Gastrocnemius medialis (tissue), 4 donors: ENCODE results near the gene RTEL1. TPM values are rescaled to one million over a fixed set of nuclear protein-coding genes. Genes with fewer than 3 reads are reported as not detected.

Source experiments
- ATAC-seq, 2 donors: fragments of 150-250 bp; one replicate each; pipeline ENCODE4 v1.9.1; 2016
- DNase-seq, 2 donors: peaks; one replicate each; pipeline ENCODE4 v3.0.0-alpha.2; 2019
- H3K27ac ChIP-seq, 4 donors: fragments of 200-600 bp; sonication (generic); 1 replicate in 1 of 4; 2 replicates in 3 of 4; pipeline ENCODE4 v1.5.1; 2016 to 2018; ENCODE audit warnings: mild to moderate bottlenecking in 2 of 4, moderate library complexity in 1 of 4
- H3K27me3 ChIP-seq, 3 donors: fragments of 200-600 bp; sonication (generic) in 2 of 3; 1 replicate in 1 of 3; 2 replicates in 2 of 3; pipeline versions ENCODE4 v1.5.1 to v1.6.0; 2016 to 2019; ENCODE audit warnings: mild to moderate bottlenecking in 1 of 3, moderate library complexity in 1 of 3
- H3K36me3 ChIP-seq, 2 donors: fragments of 200-600 bp; sonication (generic) in 1 of 2; one replicate each; pipeline ENCODE4 v1.5.1; 2017 to 2018
- H3K4me1 ChIP-seq, 2 donors: fragments of 200-600 bp; sonication (generic) in 1 of 2; one replicate each; pipeline ENCODE4 v1.5.1; 2016 to 2017; ENCODE audit warnings: mild to moderate bottlenecking in 2 of 2
- H3K4me3 ChIP-seq, 4 donors: fragments of 200-600 bp; sonication (generic) in 3 of 4; 1 replicate in 1 of 4; 2 replicates in 3 of 4; pipeline ENCODE4 v1.5.1; 2016 to 2019; ENCODE audit warnings: mild to moderate bottlenecking in 2 of 4
- H3K9me3 ChIP-seq, 3 donors: fragments of 200-600 bp; sonication (generic) in 2 of 3; 1 replicate in 1 of 3; 2 replicates in 2 of 3; pipeline ENCODE4 v1.5.1; 2016 to 2019
- POLR2A ChIP-seq, 2 donors: fragments of 450-650 bp; IDR thresholded peaks; one replicate each; pipeline ENCODE4 v1.6.1; 2017; ENCODE audit warnings: antibody characterized with exemption in 2 of 2, mild to moderate bottlenecking in 2 of 2, moderate library complexity in 2 of 2
- in situ Hi-C, 4 donors: fragments of 200-750 bp; cut with MboI; loops; one replicate each; pipeline versions ENCODE4 v1.15.0 to v1.8.0; 2017; ENCODE audit warnings: low sequenced_read_pairs in 4 of 4
- intact Hi-C: fragments of 100-400 bp; cut with DNase I; formaldehyde crosslinking; loops from one replicate; pipeline ENCODE4 v1.15.1; 2023; ENCODE audit warnings: low total_unique reads
- total RNA-seq, 4 donors: library from RNA; depleted of rRNA; stranded (reverse); fragments of >200 nt; gene quantifications; one replicate each; pipeline versions ENCODE4 v1.1.0 to v1.2.3, GENCODE V29; 2016
- TF ChIP-seq, protein P1 (sequence below), 5 experiments: fragments of 450-650 bp in 3 of 5; fragments of 200-600 bp in 2 of 5; sonication (generic) in 2 of 5; IDR thresholded peaks in 4 of 5; conservative IDR thresholded peaks in 1 of 5; 1 replicate in 4 of 5; 2 replicates in 1 of 5; pipeline ENCODE4 v1.5.1; 2016 to 2019; ENCODE audit warnings: antibody characterized with exemption in 5 of 5, mild to moderate bottlenecking in 3 of 5, moderate library complexity in 3 of 5

The RTEL1 gene
- total RNA-seq, 4 donors from 2014 or later = 2.4 to 9.1 (median 6.0) TPM

DNA sequence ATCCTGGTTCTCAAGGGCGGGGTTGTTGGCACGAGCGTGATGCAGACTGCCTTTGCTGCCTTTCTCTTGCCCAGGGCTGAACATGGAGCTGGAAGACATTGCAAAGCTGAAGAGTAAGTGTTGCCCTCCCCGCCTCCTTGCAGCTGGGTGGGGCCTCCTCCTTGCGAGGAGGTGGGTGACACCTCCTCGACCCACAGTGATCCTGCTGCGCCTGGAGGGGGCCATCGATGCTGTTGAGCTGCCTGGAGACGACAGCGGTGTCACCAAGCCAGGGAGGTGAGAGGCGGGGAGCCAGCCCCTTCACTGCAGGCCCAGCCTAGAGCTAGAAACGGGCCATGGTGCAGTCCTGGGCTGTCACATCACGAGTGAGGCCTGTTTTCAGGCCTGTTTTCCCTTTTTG, 20.0 kb downstream of the RTEL1 start:
- no peak for ATAC-seq
- intact Hi-C loops (no loop called here), in situ Hi-C loops (no loop called here)
- Histone ChIP-seq H3K4me1 (peaks cover 0 to 8% of the 10 kb centered on the region in 2 donors), H3K9me3 (no peaks in the 10 kb centered on the region), H3K27ac (no peak overlapping the region), H3K4me3 (no peak overlapping the region), H3K36me3 (peaks cover 0 to 52% of the 10 kb centered on the region in 2 donors), H3K27me3 (no peaks in the 10 kb centered on the region)
- no peak for DNase-seq
- TF ChIP-seq, protein P1, sequence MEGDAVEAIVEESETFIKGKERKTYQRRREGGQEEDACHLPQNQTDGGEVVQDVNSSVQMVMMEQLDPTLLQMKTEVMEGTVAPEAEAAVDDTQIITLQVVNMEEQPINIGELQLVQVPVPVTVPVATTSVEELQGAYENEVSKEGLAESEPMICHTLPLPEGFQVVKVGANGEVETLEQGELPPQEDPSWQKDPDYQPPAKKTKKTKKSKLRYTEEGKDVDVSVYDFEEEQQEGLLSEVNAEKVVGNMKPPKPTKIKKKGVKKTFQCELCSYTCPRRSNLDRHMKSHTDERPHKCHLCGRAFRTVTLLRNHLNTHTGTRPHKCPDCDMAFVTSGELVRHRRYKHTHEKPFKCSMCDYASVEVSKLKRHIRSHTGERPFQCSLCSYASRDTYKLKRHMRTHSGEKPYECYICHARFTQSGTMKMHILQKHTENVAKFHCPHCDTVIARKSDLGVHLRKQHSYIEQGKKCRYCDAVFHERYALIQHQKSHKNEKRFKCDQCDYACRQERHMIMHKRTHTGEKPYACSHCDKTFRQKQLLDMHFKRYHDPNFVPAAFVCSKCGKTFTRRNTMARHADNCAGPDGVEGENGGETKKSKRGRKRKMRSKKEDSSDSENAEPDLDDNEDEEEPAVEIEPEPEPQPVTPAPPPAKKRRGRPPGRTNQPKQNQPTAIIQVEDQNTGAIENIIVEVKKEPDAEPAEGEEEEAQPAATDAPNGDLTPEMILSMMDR (IDR thresholded peaks at IDR 0.05 in 4 of 5, conservative IDR thresholded peaks at IDR 0.05 in 1 of 5) = no peak
- TF ChIP-seq POLR2A (IDR thresholded peaks at IDR 0.05) = no peak

DNA sequence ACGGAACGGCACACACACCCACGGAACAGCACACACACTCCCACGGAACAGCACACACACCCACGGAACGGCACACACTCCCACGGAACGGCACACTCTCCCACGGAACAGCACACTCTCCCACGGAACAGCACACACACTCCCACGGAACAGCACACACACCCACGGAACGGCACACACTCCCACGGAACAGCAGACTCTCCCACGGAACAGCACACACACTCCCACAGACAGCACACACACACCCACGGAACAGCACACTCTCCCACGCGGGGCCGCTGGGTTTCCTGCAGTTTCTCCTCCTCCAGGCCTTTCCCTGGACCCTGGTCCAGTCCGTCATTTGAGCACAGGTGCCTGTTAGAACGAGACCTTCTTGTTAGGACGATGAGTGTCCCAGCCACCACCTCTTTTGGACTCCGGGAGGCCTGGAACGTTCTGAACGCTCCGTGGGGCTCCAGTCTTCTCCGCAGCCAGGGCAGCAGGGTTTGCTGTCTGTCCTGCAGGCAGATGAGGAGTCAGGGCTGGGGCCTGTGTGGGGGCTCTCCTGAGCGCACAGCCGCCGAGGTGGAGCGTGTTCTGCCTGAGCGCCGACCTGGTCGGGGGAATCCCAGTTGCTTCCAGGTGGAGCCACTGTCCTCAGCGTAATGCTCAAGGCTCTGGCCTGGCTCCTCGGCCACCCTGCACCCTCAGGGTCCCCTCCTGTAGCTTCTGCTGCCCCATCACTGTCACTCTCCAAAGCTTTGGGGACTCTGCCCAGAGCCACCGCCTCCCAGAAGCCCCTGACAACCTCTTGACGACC, 20.8 kb downstream of the RTEL1 start:
- Histone ChIP-seq H3K9me3 (no peaks in the 10 kb centered on the region), H3K36me3 (peaks cover 0 to 50% of the 10 kb centered on the region in 2 donors), H3K27ac (no peak overlapping the region), H3K27me3 (no peaks in the 10 kb centered on the region), H3K4me1 (peaks cover 0 to 8% of the 10 kb centered on the region in 2 donors), H3K4me3 (no peak overlapping the region)
- ATAC-seq (no peak), DNase-seq (no peak)
- in situ Hi-C loops (no loop called here), intact Hi-C loops (no loop called here)
- TF ChIP-seq, protein P1 (IDR thresholded peaks at IDR 0.05 in 4 of 5, conservative IDR thresholded peaks at IDR 0.05 in 1 of 5) = no peak
- TF ChIP-seq POLR2A (IDR thresholded peaks at IDR 0.05) = no peak

DNA sequence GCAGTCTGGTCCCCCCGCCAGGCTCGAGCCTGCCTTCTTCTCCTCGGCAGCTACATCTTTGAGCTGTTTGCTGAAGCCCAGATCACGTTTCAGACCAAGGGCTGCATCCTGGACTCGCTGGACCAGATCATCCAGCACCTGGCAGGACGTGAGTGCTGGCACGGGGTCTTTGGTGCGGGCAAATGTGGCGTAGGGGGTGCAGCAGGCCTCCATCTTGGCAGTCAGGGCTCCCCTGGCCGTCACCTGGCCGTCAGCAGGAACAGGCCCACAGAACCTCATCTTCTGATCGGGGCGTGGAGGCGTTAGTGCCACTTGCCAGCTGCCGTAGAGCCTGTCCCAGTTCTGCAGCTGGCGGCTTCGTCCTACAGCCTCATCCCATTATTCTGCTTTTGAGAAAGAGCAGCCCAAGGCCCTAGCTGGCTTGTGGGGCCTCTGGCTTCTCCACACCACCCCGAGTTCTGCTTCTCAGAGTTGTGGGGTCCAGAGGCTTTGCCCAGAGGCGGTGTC, 21.7 kb downstream of the RTEL1 start:
- no peaks in the 10 kb centered on the region for H3K27me3 ChIP-seq
- no peak overlapping the region for H3K4me3 ChIP-seq
- H3K27ac ChIP-seq = no peak overlapping the region
- DNase-seq (no peak), ATAC-seq (no peak)
- in situ Hi-C loops (no loop called here), intact Hi-C loops (no loop called here)
- H3K36me3 ChIP-seq = peaks cover 0 to 40% of the 10 kb centered on the region in 2 donors
- peaks cover 0 to 8% of the 10 kb centered on the region in 2 donors for H3K4me1 ChIP-seq
- TF ChIP-seq, protein P1 (IDR thresholded peaks at IDR 0.05 in 4 of 5, conservative IDR thresholded peaks at IDR 0.05 in 1 of 5) = no peak
- TF ChIP-seq POLR2A (IDR thresholded peaks at IDR 0.05) = no peak
- H3K9me3 ChIP-seq = no peaks in the 10 kb centered on the region

DNA sequence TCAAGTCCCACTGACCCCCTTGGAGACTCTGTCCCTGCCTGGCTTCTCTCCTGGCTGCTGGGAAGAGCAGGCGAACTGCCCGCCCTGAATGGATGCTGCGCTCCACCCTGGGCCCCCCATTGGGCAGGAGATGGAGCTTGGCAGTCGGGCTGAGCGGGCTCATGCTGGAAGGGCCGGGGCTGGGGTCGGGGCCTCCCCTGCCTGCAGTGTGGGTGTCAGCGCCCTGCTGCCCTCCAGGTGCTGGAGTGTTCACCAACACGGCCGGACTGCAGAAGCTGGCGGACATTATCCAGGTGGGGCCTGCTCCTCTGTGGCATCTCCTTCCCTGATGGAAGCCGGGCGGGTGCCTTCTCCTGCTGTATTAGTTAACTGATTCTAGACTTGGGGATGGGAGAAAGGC, 22.3 kb downstream of the RTEL1 start:
- TF ChIP-seq, protein P1 (IDR thresholded peaks at IDR 0.05 in 4 of 5, conservative IDR thresholded peaks at IDR 0.05 in 1 of 5) = no peak
- H3K4me1 ChIP-seq = peaks cover 0 to 8% of the 10 kb centered on the region in 2 donors
- H3K9me3 ChIP-seq = no peaks in the 10 kb centered on the region
- H3K36me3 ChIP-seq = peaks cover 0 to 34% of the 10 kb centered on the region in 2 donors
- in situ Hi-C loops = no loop called here
- no peak overlapping the region for H3K27ac ChIP-seq
- H3K4me3 ChIP-seq = no peak overlapping the region
- no peaks in the 10 kb centered on the region for H3K27me3 ChIP-seq
- ATAC-seq (no peak), DNase-seq (no peak)
- intact Hi-C loops = no loop called here
